Cardiac fibroblast (primary cell): ENCODE measurements around the gene CRAMP1.

Experiments
- DNase-seq, 2 donors: peaks; one replicate each; pipeline versions ENCODE4 v3.0.0 to v3.0.0-alpha.2; 2010; ENCODE audit warnings: low read depth in 2 of 2
- H3K4me3 ChIP-seq, 2 donors: replicated peaks in 1 of 2; 1 replicate in 1 of 2; 2 replicates in 1 of 2; pipeline ENCODE4 v1.5.1; 2011; ENCODE audit warnings: low read depth in 2 of 2, low read length in 2 of 2, mild to moderate bottlenecking in 2 of 2, moderate library complexity in 1 of 2
- TF ChIP-seq, protein P1 (sequence below): IDR thresholded peaks from one replicate; pipeline ENCODE4 v1.5.1; 2011; ENCODE audit warnings: low read depth, mild to moderate bottlenecking, low read length, inconsistent platforms

Gene CRAMP1

DNA sequence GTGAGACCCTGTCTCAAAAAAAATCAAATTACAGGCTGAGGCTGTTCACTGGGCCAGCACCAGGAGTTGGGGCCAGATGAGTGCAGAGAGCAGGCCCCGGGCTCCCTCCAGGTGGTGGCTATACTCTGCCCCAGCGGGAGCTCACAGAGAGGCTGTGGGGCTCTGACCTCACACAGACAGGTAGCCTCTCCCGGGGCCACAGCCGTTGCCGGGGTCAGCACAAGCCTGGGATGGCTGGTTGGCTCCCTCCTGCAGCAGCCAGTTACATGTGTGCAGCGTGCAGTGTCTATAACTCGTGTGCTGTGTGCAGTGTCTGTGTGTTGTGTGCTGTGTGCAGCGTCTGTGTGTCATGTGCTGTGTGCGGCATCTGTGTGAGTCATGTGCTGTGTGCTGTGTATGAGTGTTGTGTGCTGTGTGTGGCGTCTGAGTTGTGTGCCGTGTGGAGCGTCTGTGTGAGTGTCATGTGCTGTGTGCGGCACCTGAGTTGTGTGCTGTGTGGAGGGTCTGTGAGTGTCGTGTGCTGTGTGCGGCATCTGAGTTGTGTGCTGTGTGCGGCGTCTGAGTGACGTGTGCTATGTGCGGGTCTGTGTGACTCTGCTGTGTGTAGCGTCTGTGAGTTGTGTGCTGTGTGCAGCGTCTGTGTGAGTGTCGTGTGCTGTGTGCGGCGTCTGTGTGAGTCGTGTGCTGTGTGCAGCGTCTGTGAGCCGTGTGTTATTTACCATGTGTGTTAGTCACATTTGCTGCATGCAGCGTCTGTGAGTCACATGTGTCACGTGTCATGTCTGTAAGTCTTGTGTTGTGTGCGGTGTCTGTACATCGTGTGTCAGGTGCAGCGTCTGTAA is 114.7 kb downstream of the CRAMP1 start:
- H3K4me3 ChIP-seq: no peak overlapping the region
- no peak for DNase-seq
- TF ChIP-seq, protein P1, sequence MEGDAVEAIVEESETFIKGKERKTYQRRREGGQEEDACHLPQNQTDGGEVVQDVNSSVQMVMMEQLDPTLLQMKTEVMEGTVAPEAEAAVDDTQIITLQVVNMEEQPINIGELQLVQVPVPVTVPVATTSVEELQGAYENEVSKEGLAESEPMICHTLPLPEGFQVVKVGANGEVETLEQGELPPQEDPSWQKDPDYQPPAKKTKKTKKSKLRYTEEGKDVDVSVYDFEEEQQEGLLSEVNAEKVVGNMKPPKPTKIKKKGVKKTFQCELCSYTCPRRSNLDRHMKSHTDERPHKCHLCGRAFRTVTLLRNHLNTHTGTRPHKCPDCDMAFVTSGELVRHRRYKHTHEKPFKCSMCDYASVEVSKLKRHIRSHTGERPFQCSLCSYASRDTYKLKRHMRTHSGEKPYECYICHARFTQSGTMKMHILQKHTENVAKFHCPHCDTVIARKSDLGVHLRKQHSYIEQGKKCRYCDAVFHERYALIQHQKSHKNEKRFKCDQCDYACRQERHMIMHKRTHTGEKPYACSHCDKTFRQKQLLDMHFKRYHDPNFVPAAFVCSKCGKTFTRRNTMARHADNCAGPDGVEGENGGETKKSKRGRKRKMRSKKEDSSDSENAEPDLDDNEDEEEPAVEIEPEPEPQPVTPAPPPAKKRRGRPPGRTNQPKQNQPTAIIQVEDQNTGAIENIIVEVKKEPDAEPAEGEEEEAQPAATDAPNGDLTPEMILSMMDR: no peak
